Epithelial cell of esophagus (primary cell): ENCODE measurements around the gene ZWILCH.

Experiments used
- DNase-seq: peaks from one replicate; pipeline ENCODE4 v3.0.0; 2010; ENCODE audit warnings: low read depth
- H3K4me3 ChIP-seq: 2 replicates; pipeline ENCODE4 v1.5.1; 2011; ENCODE audit warnings: mild to moderate bottlenecking, low read length, control low read depth
- TF ChIP-seq, protein P1 (sequence below): IDR thresholded peaks from 2 replicates; pipeline ENCODE4 v1.5.1; 2011; ENCODE audit warnings: low read depth, mild to moderate bottlenecking, low read length, control low read depth, inconsistent platforms; ENCODE audit not compliant: insufficient read depth; ENCODE audit errors: missing control alignments

Gene ZWILCH

GRCh38 chr15:66482539-66482938 lies 22.6 kb upstream of the ZWILCH start:
- no peak overlapping the region for H3K4me3 ChIP-seq

DNA sequence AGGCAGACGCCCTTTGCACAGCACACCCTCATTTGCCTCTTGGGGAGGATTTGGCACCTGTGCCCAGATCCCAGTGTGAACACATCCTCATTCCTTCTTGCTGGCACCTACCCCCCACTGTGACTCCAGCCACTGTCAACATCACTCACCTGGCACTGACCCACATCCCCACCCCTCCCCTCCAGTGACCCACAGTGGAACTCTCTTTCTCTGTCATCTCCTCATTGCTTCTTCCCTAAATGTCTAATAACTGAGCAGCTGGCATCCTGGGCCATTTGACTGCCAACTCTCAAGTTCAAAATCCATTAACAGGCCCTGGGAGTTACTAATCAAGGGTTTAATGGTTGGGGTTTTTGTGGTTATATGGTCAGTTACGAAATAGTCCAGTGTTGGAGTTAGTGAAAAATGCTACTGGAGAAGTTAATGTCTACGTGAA lies 22.0 kb upstream of the ZWILCH start:
- TF ChIP-seq, protein P1, sequence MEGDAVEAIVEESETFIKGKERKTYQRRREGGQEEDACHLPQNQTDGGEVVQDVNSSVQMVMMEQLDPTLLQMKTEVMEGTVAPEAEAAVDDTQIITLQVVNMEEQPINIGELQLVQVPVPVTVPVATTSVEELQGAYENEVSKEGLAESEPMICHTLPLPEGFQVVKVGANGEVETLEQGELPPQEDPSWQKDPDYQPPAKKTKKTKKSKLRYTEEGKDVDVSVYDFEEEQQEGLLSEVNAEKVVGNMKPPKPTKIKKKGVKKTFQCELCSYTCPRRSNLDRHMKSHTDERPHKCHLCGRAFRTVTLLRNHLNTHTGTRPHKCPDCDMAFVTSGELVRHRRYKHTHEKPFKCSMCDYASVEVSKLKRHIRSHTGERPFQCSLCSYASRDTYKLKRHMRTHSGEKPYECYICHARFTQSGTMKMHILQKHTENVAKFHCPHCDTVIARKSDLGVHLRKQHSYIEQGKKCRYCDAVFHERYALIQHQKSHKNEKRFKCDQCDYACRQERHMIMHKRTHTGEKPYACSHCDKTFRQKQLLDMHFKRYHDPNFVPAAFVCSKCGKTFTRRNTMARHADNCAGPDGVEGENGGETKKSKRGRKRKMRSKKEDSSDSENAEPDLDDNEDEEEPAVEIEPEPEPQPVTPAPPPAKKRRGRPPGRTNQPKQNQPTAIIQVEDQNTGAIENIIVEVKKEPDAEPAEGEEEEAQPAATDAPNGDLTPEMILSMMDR = no peak
- H3K4me3 ChIP-seq = no peak overlapping the region
- no peak for DNase-seq

More at GRCh38 chr15:66482539-66482938, 22.6 kb upstream of the ZWILCH start:
- TF ChIP-seq, protein P1 = no peak
- no peak for DNase-seq

DNA sequence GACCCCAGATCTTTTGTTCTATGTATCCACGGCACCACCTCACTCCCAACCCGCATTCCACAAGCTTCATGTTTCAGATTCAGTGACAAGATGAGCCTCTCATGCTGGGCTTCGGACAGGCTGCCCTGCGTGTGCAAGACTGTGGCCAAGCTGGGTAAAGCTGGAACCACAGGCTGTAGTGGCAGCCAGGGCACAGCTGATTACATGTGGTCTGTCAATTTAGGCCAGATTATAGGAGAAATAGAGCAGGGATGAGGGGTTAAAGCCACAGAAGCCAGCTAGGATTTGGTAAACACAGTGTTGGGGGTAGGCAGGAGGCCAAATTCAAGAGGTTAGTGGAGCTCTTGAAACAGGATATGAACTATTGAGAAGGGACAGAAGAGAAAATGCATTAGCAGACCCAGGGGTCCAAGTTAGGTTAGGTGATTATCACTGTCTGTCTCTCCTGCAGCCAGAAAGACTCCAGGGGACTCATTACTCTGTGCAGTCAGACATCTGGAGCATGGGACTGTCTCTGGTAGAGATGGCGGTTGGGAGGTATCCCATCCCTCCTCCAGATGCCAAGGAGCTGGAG lies 20.5 kb upstream of the ZWILCH start:
- DNase-seq = no peak
- TF ChIP-seq, protein P1 = no peak
- no peak overlapping the region for H3K4me3 ChIP-seq

GRCh38 chr15:66486887-66487286 lies 18.2 kb upstream of the ZWILCH start:
- DNase-seq = no peak
- TF ChIP-seq, protein P1 = no peak
- no peak overlapping the region for H3K4me3 ChIP-seq

DNA sequence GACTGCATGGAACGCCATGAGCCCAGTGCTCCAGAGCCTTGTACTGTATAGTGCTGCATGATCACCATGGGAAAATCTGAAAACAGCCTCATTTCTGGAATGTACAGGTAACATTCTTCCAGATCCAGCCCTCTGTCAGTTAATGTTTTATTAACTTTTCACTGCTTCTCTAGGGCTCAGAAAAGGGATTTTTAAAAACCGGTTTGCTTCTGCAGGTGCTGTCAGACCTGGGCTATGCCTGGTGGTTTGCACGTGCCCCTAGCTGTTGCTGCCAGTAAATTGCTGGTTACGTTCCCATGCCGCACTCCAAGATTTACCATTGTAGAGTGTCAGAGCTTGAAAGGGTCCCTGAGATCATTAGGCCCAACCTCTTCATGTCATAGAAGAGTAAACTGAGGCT lies 16.6 kb upstream of the ZWILCH start:
- no peak for DNase-seq

GRCh38 chr15:66489179-66489791 lies 15.8 kb upstream of the ZWILCH start:
- H3K4me3 ChIP-seq = no peak overlapping the region
- TF ChIP-seq, protein P1 = no peak

More for the DNA sequence above, 16.6 kb upstream of the ZWILCH start:
- TF ChIP-seq, protein P1 = no peak
- H3K4me3 ChIP-seq = no peak overlapping the region

DNA sequence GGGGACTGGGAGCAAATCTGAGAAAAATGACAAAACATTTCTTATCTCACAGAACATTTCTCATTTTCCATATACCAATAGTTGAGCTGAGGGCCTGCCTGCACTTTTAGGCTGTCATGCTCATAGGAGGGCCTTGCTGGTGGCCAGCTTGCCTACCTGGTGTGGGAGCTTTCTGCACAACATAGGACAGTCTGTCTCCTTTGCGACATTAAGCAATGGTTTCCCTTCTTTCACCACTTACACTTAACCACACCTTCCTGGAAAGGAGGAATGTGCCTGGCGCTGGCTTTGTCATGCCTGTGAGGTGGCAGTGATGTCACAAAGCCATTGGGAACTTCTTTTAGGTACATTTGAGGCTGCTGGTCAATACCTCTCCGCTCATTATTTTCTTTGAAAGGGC lies 13.3 kb upstream of the ZWILCH start:
- DNase-seq = no peak
- no peak overlapping the region for H3K4me3 ChIP-seq
- TF ChIP-seq, protein P1 = no peak

More at GRCh38 chr15:66489179-66489791, 15.8 kb upstream of the ZWILCH start:
- DNase-seq = no peak
